ENCODE results near the gene GINS2. TPM values are rescaled to one million over a fixed set of nuclear protein-coding genes. Genes with fewer than 3 reads are reported as not detected.

GINS2 gene
- total RNA-seq, 6 experiments from 2014 or later, result 11.8 to 24.6 (median 21.0) TPM

GRCh38 chr16:85636234-85636812 lies 52.4 kb downstream of the GINS2 start:
- no peaks in the 10 kb centered on the region for H3K4me1 Mint-ChIP-seq (ENCODE audit: low read depth)

DNA sequence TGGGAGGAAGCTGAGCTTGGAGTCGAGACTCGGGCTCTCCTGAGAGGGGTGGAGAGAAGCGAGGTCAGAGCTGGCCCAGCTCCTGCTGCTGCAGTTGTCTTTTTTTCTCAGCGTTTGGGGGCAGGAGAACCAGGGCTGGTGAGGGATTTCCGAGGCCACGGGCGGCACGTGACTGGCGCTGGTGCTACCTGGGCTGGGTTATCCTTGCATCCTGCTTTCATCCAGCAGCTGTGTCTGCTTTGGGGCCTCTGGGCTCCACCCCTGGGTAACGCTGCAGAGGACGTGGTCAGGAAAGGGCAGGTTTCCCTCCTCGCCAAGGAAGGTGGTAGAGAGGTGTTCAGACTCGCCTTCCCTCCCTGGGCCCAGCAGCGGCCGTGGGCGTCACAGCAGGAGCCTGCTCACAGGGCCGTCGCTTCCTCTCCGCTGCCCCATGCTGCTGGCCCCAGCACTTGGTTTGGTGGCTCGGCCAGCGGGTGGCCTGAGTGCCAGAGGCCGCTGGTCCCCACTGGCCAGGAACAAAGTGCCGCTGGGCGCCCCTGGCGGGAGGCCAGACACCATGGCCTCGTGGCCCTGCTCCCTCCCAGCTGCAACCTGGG lies 53.1 kb downstream of the GINS2 start:
- Mint-ChIP-seq H3K27ac (no peak overlapping the region), H3K27me3 (ENCODE audit: insufficient read depth) (peaks cover 2% of the 10 kb centered on the region; the same call in 1 of the 2 replicates), H3K4me1 (ENCODE audit: low read depth) (no peaks in the 10 kb centered on the region), H3K36me3 (ENCODE audit: low read depth) (no peaks in the 10 kb centered on the region), H3K9me3 (no peaks in the 10 kb centered on the region), H3K4me3 (no peak overlapping the region)
- TF ChIP-seq, protein P1, sequence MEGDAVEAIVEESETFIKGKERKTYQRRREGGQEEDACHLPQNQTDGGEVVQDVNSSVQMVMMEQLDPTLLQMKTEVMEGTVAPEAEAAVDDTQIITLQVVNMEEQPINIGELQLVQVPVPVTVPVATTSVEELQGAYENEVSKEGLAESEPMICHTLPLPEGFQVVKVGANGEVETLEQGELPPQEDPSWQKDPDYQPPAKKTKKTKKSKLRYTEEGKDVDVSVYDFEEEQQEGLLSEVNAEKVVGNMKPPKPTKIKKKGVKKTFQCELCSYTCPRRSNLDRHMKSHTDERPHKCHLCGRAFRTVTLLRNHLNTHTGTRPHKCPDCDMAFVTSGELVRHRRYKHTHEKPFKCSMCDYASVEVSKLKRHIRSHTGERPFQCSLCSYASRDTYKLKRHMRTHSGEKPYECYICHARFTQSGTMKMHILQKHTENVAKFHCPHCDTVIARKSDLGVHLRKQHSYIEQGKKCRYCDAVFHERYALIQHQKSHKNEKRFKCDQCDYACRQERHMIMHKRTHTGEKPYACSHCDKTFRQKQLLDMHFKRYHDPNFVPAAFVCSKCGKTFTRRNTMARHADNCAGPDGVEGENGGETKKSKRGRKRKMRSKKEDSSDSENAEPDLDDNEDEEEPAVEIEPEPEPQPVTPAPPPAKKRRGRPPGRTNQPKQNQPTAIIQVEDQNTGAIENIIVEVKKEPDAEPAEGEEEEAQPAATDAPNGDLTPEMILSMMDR (IDR thresholded peaks at IDR 0.05), result no peak
- no peak for DNase-seq

More at GRCh38 chr16:85636234-85636812, 52.4 kb downstream of the GINS2 start:
- TF ChIP-seq, protein P1 (IDR thresholded peaks at IDR 0.05), result no peak
- H3K27ac Mint-ChIP-seq, result no peak overlapping the region
- no peak overlapping the region for H3K4me3 Mint-ChIP-seq
- DNase-seq, result no peak
- H3K9me3 Mint-ChIP-seq, result no peaks in the 10 kb centered on the region
- H3K27me3 Mint-ChIP-seq (ENCODE audit: insufficient read depth), result peaks cover 2% of the 10 kb centered on the region; the same call in 1 of the 2 replicates
- no peaks in the 10 kb centered on the region for H3K36me3 Mint-ChIP-seq (ENCODE audit: low read depth)

- TF ChIP-seq, protein P1 (IDR thresholded peaks at IDR 0.05), result peak; percentile 39
- no peak for DNase-seq
Observed at GRCh38 chr16:85634747-85635544, 53.8 kb downstream of the GINS2 start.

GRCh38 chr16:85633888-85634287 lies 54.9 kb downstream of the GINS2 start:
- Mint-ChIP-seq H3K27ac (no peak overlapping the region), H3K36me3 (ENCODE audit: low read depth) (peaks cover 12% of the 10 kb centered on the region), H3K9me3 (peaks cover 12% of the 10 kb centered on the region), H3K27me3 (ENCODE audit: insufficient read depth) (peaks cover 2% of the 10 kb centered on the region), H3K4me3 (no peak overlapping the region; the same call in 1 of the 2 replicates), H3K4me1 (ENCODE audit: low read depth) (no peaks in the 10 kb centered on the region)
- TF ChIP-seq, protein P1 (IDR thresholded peaks at IDR 0.05), result no peak
- DNase-seq, result no peak

More at GRCh38 chr16:85634747-85635544, 53.8 kb downstream of the GINS2 start:
- Mint-ChIP-seq H3K9me3 (peaks cover 1% of the 10 kb centered on the region; the same call in 1 of the 2 replicates), H3K36me3 (ENCODE audit: low read depth) (peaks cover 1% of the 10 kb centered on the region; the same call in 1 of the 2 replicates), H3K4me1 (ENCODE audit: low read depth) (no peaks in the 10 kb centered on the region), H3K27ac (no peak overlapping the region), H3K27me3 (ENCODE audit: insufficient read depth) (peaks cover 2% of the 10 kb centered on the region), H3K4me3 (no peak overlapping the region)

DNA sequence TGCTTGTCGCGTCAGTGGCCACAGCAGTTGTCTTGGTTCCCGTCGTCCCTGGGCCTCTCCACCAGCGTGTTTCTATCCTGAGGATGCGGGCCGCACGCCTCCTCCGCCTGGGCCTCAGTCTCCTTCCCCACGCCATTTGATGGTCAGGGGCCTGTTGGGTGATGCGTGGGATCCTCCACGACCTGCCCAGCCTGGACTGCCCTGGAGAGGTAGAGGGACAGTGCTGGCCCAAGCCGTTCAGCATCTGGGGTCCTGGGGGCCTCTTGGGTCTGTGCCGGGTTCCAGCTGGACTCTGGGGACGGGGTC lies 55.4 kb downstream of the GINS2 start:
- Mint-ChIP-seq H3K27me3 (ENCODE audit: insufficient read depth) (peaks cover 2% of the 10 kb centered on the region), H3K4me1 (ENCODE audit: low read depth) (no peaks in the 10 kb centered on the region), H3K9me3 (peaks cover 17% of the 10 kb centered on the region), H3K36me3 (ENCODE audit: low read depth) (peaks cover 16% of the 10 kb centered on the region), H3K27ac (no peak overlapping the region), H3K4me3 (no peak overlapping the region)
- TF ChIP-seq, protein P1 (IDR thresholded peaks at IDR 0.05), result no peak
- DNase-seq, result no peak
